Measurements from ENCODE around the gene RYR1.

DNA sequence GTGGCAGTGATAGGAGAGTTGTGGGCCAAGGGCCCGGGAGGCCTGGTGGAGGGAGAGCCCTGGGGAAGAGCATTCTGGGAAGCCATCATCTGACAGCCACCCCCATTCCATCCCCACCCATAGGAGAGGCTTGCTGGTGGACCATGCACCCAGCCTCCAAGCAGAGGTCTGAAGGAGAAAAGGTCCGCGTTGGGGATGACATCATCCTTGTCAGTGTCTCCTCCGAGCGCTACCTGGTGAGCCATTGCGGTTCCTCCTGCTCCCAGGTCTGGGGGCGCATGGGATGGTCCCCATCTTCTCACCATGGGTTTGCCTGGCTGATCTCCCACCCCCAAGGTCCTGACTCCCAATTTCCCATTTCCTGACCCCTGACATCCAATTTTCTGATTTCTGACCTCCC is 10.5 kb downstream of the RYR1 start:
- TF ChIP-seq, protein P1, sequence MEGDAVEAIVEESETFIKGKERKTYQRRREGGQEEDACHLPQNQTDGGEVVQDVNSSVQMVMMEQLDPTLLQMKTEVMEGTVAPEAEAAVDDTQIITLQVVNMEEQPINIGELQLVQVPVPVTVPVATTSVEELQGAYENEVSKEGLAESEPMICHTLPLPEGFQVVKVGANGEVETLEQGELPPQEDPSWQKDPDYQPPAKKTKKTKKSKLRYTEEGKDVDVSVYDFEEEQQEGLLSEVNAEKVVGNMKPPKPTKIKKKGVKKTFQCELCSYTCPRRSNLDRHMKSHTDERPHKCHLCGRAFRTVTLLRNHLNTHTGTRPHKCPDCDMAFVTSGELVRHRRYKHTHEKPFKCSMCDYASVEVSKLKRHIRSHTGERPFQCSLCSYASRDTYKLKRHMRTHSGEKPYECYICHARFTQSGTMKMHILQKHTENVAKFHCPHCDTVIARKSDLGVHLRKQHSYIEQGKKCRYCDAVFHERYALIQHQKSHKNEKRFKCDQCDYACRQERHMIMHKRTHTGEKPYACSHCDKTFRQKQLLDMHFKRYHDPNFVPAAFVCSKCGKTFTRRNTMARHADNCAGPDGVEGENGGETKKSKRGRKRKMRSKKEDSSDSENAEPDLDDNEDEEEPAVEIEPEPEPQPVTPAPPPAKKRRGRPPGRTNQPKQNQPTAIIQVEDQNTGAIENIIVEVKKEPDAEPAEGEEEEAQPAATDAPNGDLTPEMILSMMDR (IDR thresholded peaks at IDR 0.05; ENCODE audit: insufficient read depth, low read depth, low read length) = no peak
- no peak for TF ChIP-seq EZH2 (IDR thresholded peaks at IDR 0.05; ENCODE audit: insufficient read depth, low read length)

Measured in astrocyte (in vitro differentiated cells and primary cell).